ENCODE measurements around the gene DUSP16.
A peak's percentile ranks its signal among the peaks of the same experiment; 100 is the strongest.
"Not testable (repeated sequence)": the region's sequence is repeated elsewhere in the genome, so short reads cannot be mapped to it uniquely, and the experiment has no call there.

The DUSP16 gene

DNA sequence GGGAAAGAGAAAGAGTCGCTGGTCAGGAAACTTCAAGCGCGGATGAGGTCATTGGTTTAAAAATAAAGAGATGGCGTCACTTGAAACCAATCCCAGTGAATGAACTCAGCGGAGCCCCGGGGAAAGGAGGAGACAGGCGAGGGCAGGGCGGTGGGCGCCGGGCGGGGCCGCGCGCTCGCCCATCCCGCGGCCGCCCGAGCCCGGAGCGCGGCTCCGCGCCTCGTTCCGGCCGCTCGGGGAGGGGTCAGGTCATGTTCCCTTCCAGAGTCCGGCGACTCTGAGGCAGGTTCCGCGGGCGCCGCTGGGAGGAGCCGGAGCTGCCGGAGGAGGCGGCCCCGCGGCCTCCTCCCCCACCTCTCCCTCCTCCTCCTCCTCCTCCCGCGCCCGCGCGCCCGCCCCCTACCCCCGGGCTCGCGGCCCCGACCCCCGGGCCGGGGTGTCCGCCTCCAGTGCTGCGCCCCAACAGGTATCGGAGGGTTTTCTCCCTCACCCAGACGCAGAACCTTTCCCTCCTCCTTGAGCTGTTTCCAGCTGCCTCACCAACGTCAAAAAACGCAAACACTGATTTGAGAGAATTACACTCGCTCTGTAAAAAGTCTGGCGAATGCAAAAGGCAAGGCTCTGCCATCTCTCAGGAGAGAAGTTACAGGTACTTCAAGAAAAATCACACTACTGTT lies at the start of gene DUSP16:
TSS of gene DUSP16 (minus strand) at position 279 of the 677 bp plus-strand sequence. CDS start 41,765 bp downstream, outside the sequence.
- DNase-seq = peak; percentile 62

DNA sequence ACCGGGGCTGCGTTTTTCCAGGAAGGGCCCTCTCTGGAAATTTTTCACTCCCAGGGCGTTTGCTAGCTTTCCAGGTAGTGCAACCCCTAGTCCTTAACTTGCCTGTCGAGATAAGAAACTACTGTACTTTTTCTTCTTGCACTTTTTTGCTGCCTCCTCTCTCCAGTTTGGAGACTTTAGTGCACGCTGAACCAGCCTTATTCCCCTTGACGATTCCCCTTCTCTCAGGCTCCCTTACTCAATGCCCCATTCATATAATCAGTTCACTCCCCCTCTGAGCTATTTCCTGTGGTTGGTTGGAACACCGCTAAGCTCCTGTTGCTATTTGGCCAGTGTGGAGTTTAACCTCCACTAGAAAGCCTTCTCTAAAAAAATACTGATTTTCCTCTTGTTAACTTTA lies 49.7 kb upstream of the DUSP16 start:
- DNase-seq = no peak

DNA sequence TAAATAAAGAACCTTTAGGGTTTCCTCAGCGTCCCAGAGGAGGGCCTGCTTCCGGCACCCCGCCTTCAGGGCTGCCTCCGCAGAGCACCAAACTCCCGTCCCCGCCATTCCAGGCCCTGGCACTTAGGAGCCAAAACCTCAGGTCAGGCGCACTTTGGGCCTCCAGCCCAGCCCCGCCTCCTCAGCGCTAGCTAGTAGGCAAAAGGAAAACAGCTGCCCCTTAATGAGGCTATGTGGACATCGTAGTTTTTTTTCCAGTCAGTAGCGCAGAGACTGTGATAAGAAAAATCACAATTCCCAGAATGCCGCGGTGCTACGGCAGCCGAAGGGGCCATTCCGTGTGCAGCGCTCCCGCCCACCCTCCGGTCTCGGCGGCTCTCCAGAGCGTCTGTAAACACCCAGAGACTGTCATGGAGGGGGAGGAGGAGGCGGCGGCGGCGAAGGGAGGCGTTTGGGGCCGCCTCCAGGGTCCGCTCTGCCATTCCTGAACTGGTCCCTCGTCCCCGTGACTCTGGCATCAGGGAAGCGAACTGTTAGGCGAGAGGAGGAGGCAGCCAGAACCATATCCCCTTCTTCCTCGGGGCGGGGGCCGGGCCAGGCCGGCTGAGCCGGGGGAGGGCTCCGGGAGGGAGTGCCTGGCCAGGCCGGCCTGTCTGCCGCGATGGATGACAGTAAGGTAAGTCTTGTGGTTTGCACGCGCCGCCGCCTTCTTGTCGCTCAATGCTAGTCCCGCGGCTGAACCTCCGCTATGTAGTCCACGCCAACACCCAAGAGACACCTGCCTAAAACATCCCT lies 49.0 kb upstream of the DUSP16 start, which contains the start of gene CREBL2:
TSS of gene CREBL2 (plus strand) at position 365 of the 795 bp plus-strand sequence. CDS start at position 662, 297 bp downstream.
- peak; percentile 85 for DNase-seq

GRCh38 chr12:12610711-12611110 lies 48.0 kb upstream of the DUSP16 start:
- DNase-seq = no peak

GRCh38 chr12:12609692-12610091 lies 47.0 kb upstream of the DUSP16 start:
- no peak for DNase-seq

- no peak for DNase-seq
Measured at GRCh38 chr12:12608557-12608957, 45.9 kb upstream of the DUSP16 start.

DNA sequence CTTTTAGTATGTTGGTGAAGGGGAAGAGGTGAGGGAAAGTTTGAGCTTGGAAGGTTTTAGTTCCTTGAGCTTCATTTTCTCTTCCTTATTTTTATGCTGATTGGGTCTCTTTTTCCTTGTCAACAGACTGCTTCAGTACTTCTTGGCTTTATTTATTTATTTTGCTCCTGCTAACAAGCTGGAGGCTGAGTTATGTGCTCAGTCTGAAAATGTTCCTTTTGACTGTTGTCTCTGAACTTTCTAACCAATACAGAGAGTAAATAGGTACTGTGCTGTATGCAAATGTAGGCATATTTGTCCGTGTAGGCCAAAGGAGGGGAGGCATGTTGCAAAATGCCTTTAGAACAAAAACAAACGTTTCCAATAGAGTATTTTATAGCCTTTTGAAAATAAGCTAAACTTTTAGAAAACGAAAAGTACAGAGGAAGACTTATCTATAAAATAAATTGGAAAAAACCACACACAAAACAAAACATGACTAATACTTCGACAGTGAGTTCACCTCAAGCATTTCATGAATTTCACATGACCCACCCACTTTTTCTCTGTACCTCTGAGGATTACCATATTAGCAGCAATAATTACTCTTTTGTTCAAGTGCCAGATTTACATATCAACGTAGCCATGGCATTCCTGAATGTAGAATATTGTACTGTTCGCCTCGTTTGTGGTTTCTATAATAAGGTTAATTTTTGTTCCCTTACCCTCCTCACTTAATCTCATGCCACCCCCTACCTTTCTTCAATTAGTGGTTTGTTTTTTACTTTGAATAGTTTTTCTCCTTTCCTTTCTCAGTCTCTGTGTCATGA lies 44.3 kb upstream of the DUSP16 start:
- DNase-seq = no peak

DNA sequence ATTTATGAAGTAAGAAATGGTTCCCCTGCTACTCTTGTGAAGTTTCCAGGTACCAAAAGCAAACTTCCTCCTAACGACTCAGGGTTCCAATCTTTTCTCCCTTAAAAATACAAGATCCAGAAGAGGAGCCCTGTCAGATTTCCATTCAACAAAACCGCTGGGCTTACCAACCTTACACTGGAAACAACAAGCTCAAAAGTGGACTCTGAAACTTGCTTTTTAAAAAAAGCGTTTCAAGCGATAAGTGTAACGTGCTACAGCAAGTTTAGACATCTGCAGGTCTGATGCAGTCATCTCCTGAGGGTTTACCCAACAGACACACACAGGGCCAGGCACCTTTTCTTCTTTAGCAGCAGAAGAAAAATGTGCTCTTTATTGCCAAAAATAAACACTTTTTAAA lies 42.1 kb upstream of the DUSP16 start:
- no peak for DNase-seq

DNA sequence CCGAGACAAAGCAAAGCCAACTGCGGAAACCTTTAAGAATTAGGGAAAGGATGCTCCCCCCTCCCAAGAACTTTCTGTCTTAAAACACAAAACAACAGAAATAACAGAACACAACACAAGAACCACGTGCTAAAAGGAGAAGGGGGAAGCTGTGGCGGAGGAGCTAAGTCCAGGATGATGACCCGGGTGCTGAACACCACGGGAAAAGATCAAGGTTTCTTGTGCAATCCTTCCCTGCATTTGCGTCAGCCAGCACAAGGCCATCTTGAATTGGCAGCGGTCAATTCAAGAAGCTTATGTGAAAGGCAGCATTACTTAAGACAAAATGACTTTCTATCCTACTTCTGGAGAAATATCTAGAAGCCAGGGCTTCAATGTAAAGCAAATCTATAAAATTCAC lies 38.0 kb upstream of the DUSP16 start:
- DNase-seq = no peak

- no peak for DNase-seq
Measured at GRCh38 chr12:12599750-12600643, 37.3 kb upstream of the DUSP16 start.

DNA sequence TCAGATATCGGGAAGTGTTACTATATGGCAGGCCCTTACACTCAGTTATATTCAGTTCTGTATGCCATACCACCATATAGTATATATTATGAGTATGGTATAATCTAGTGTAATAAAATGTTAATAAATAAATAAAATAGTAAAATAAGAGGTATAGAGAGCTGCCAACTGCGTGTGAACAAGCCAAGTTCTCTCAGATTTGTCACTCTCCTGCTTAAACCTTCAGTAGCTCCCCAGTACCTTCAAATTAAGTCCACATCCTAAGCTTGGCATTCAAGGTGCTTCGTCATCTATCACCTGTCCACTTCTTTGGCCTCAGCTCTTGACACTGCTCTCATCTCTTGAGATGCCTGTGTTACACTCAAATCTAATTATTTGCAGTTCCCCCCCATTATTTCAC lies 36.2 kb upstream of the DUSP16 start:
- no peak for DNase-seq

- DNase-seq = not testable (repeated sequence)
Measured at GRCh38 chr12:12596598-12596997, 33.9 kb upstream of the DUSP16 start.

GRCh38 chr12:12595929-12596328 lies 33.3 kb upstream of the DUSP16 start:
- not testable (repeated sequence) for DNase-seq

- no peak for DNase-seq
Measured at GRCh38 chr12:12592930-12593329, 30.3 kb upstream of the DUSP16 start.

- DNase-seq = no peak
Measured at GRCh38 chr12:12590961-12591360, 28.3 kb upstream of the DUSP16 start.

DNA sequence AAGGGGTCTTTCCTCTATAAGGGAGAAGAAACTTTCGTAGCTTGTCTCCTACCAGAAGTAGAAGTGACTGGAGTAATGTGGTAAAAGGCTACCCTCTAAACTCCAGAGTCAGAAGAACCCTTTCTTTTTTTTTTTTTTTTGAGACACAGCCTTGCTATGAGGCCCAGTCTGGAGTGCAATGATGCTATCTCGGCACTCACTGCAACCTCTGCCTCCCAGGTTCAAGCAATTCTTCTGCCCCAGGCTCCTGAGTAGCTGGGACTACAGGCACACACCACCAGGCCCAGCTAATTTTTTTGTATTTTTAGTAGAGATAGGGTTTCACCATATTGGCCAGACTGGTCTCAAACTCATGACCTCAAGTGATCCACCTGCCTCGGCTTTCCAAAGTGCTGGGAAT lies 25.8 kb upstream of the DUSP16 start:
- DNase-seq = not testable (repeated sequence)

- no peak for DNase-seq
Measured at GRCh38 chr12:12587878-12588277, 25.2 kb upstream of the DUSP16 start.

GRCh38 chr12:12586879-12587675 lies 24.4 kb upstream of the DUSP16 start:
- DNase-seq = no peak

DNA sequence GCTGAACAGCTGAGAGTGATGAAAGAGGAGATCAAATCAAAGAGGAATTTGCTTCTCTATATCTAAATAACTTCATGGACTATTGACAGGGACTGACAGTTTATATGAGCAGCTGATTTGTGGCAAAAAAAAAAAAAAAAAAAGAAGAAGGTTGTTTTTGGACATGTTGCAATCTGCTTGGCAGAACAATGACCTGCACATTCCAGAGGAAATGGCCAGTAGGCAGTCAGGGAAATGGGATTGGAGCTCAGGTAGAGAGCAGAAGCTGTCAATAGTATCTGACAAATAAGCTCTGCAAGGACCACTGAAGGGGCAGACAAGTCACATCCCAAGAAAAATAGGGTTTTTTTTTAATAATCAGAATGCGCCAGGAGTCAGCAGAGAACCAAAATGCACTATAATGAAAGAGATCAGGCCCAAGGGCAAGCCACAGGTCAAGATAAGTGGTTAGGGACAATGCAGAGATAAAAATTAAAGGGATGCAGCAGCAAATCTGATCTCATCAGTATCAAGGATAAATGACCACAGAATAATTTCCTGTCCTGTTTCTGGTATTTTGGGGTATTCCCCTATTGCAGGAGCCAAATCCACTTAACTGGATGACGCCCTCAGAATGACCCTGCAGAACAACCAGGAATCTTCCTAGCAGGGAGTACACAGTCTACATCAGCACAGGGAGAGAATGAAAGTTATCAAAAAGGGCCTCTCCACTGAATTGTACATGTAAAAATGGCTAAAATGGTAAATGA lies 22.6 kb upstream of the DUSP16 start:
- DNase-seq = no peak

- DNase-seq = no peak
Measured at GRCh38 chr12:12583510-12584178, 21.0 kb upstream of the DUSP16 start.
